HepG2 (cell line): ENCODE results near the gene TTC38. TPM values are rescaled to one million over a fixed set of nuclear protein-coding genes. Genes with fewer than 3 reads are reported as not detected.
A peak's percentile ranks its signal among the peaks of the same experiment; 100 is the strongest.

Source experiments
- CC2D1A ChIP-seq: sonication (generic); formaldehyde crosslinking; IDR thresholded peaks from 2 replicates; pipeline ENCODE4 v1.8.1; 2023; ENCODE audit warnings: mild to moderate bottlenecking, missing genetic modification reagents
- EHMT2 ChIP-seq: fragments of 200-600 bp; sonication (generic); IDR thresholded peaks from 2 replicates; pipeline ENCODE4 v1.7.0; 2017; ENCODE audit warnings: antibody characterized with exemption, low read depth, low read length, borderline replicate concordance
- FOXC1 ChIP-seq: sonication (generic); formaldehyde crosslinking; IDR thresholded peaks from 2 replicates; pipeline ENCODE4 v1.8.0; 2022; ENCODE audit warnings: mild to moderate bottlenecking, missing genetic modification reagents, borderline replicate concordance
- GZF1 ChIP-seq: sonication (generic); formaldehyde crosslinking; IDR thresholded peaks from 2 replicates; pipeline ENCODE4 v1.5.1; 2020; ENCODE audit warnings: mild to moderate bottlenecking, missing genetic modification reagents
- HMGA1 ChIP-seq: sonication (generic); formaldehyde crosslinking; conservative IDR thresholded peaks from 2 replicates; pipeline ENCODE4 v1.4.0; 2020; ENCODE audit warnings: missing genetic modification reagents
- KDM5B ChIP-seq: sonication (generic); formaldehyde crosslinking; IDR thresholded peaks from 2 replicates; pipeline ENCODE4 v1.4.0; 2020; ENCODE audit warnings: missing genetic modification reagents, mild to moderate bottlenecking, borderline replicate concordance
- MAZ ChIP-seq, 2 experiments: sonication (generic) in 1 of 2; formaldehyde crosslinking in 1 of 2; IDR thresholded peaks; 2 replicates each; pipeline versions ENCODE4 v1.5.0 to v1.6.1; 2012 to 2020; ENCODE audit warnings: low read depth in 2 of 2, mild to moderate bottlenecking in 2 of 2, borderline replicate concordance in 1 of 2, improper control_type of control experiment in 1 of 2, low read length in 1 of 2, missing genetic modification reagents in 1 of 2, moderate library complexity in 1 of 2
- MTF1 ChIP-seq: sonication (generic); formaldehyde crosslinking; IDR thresholded peaks from 2 replicates; pipeline ENCODE4 v1.5.0; 2020; ENCODE audit warnings: missing genetic modification reagents
- NR1H2 ChIP-seq: sonication (generic); formaldehyde crosslinking; IDR thresholded peaks from 2 replicates; pipeline ENCODE4 v1.8.1; 2022; ENCODE audit warnings: low read depth, missing genetic modification reagents, borderline replicate concordance
- NR2F1 ChIP-seq, 2 experiments: fragments of 450-650 bp in 1 of 2; formaldehyde crosslinking in 1 of 2; IDR thresholded peaks; 2 replicates each; pipeline versions ENCODE4 v1.5.0 to v1.6.1; 2016 to 2020; ENCODE audit warnings: mild to moderate bottlenecking in 1 of 2, missing compliant biosample characterization in 1 of 2, missing genetic modification reagents in 1 of 2, moderate library complexity in 1 of 2
- RARG ChIP-seq: sonication (generic); formaldehyde crosslinking; IDR thresholded peaks from 2 replicates; pipeline ENCODE4 v1.4.0; 2020; ENCODE audit warnings: low read depth, mild to moderate bottlenecking, missing genetic modification reagents
- ZNF124 ChIP-seq: sonication (generic); formaldehyde crosslinking; IDR thresholded peaks from 2 replicates; pipeline ENCODE4 v1.4.0; 2020; ENCODE audit warnings: missing genetic modification reagents
- ZNF251 ChIP-seq: sonication (generic); formaldehyde crosslinking; IDR thresholded peaks from 2 replicates; pipeline ENCODE4 v1.9.0; 2021; ENCODE audit warnings: mild to moderate bottlenecking, missing genetic modification reagents
- ZNF792 ChIP-seq: IDR thresholded peaks from 2 replicates; pipeline ENCODE4 v1.6.1; 2016
- polyA plus RNA-seq, 8 experiments: library from polyadenylated mRNA; depleted of rRNA in 3 of 8; stranded (reverse) in 7 of 8; unstranded in 1 of 8; fragments of >200 nt; fragmentation: Illumina TruSeq in 4 of 8; extraction: Trizol in 4 of 8; gene quantifications; 2 replicates each; pipeline versions ENCODE4 v1.2.1 to v1.2.3, GENCODE V29; 2011 to 2016; ENCODE audit warnings: low read depth in 4 of 8, missing spikeins in 1 of 8, mixed read lengths in 1 of 8; ENCODE audit not compliant: insufficient read depth in 1 of 8
- total RNA-seq, 5 experiments: library from RNA; depleted of rRNA; stranded (reverse); fragments of >200 nt; fragmentation: Illumina TruSeq; extraction: Trizol; gene quantifications; 2 replicates each; pipeline ENCODE4 v1.2.3, GENCODE V29; 2016; ENCODE audit warnings: low read depth in 1 of 5
- TF ChIP-seq, protein P1 (sequence below): sonication (generic); formaldehyde crosslinking; IDR thresholded peaks from 2 replicates; pipeline ENCODE4 v1.4.0; 2020; ENCODE audit warnings: low read depth, missing genetic modification reagents
- TF ChIP-seq, protein P2 (sequence below): sonication (generic); formaldehyde crosslinking; IDR thresholded peaks from 2 replicates; pipeline ENCODE4 v1.9.0; 2021; ENCODE audit warnings: mild to moderate bottlenecking, missing genetic modification reagents
- TF ChIP-seq, protein P3 (sequence below): IDR thresholded peaks from 2 replicates; pipeline ENCODE4 v1.6.1; 2012; ENCODE audit warnings: low read depth, low read length, improper control_type of control experiment

The TTC38 gene
- total and polyA plus RNA-seq, 2 of the 13 experiments (the other 11 are each of a cell fraction or from before 2014, with no cell fraction given) = 101 to 105 TPM

DNA sequence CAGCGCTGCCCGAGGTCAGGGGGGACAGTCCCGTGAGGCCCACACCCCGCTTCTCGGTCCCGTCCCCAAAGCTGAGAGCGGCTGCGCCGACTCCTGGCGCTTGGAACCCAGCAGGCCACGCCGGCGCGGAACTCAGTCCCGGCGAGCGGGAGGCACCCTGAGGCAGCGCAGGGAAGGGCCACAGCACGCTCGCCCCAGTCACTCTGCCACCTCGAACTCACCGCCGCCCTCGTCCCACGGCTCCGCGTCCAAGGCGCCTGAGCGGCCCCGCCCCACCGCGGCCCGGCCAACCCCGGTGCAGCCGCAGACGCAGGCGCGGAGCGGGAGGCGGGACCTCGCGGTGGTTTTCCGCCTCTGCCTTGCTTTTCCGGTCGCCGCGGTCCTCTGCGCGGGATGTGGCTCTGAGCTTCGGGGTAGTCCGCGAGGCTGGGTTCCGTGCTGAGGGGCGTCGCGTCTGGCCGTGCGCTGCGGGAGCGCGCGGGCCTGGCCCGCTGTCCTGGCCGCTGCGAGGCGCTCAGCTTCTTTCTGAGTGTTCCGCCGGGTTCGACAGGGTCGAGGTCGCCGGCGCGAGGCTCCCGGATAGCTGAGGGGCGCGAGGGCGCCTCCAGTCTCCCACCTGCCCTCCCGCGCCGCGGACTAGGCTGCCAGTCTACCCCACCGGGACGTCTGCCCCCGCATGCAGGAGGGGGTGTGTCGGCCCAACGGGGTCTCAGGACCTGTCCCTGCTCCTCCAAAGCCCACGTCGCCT is 17.6 kb upstream of the TTC38 start, which contains the start of gene CDPF1 (continued):
- peak; percentile 84; the same call in 1 of the 2 replicates for TF ChIP-seq NR1H2 (CRISPR knock-in tag)
- peak; percentile 78 for TF ChIP-seq GZF1
- TF ChIP-seq CC2D1A (CRISPR knock-in tag) = no peak
- TF ChIP-seq MAZ (IDR thresholded peaks at IDR 0.05; ENCODE audit: borderline replicate concordance, low read depth, low read length) = 0 out of 2 replicates have a peak, but pooled peaks have one; percentile 12
- TF ChIP-seq MAZ (CRISPR knock-in tag; IDR thresholded peaks at IDR 0.05; ENCODE audit: low read depth) = peak; percentile 92
- no peak for TF ChIP-seq ZNF251 (CRISPR knock-in tag)
- TF ChIP-seq ZNF792 (CRISPR knock-in tag) = peak; percentile 78; the same call in 1 of the 2 replicates
- TF ChIP-seq RARG (CRISPR knock-in tag) = no peak; the same call in 1 of the 2 replicates
- TF ChIP-seq MTF1 (CRISPR knock-in tag) = peak; percentile 71; the same call in 1 of the 2 replicates
- TF ChIP-seq ZNF124 (CRISPR knock-in tag) = no peak
- no peak for TF ChIP-seq HMGA1 (CRISPR knock-in tag)
- TF ChIP-seq NR2F1 (CRISPR knock-in tag; IDR thresholded peaks at IDR 0.05) = no peak
- TF ChIP-seq, protein P1, sequence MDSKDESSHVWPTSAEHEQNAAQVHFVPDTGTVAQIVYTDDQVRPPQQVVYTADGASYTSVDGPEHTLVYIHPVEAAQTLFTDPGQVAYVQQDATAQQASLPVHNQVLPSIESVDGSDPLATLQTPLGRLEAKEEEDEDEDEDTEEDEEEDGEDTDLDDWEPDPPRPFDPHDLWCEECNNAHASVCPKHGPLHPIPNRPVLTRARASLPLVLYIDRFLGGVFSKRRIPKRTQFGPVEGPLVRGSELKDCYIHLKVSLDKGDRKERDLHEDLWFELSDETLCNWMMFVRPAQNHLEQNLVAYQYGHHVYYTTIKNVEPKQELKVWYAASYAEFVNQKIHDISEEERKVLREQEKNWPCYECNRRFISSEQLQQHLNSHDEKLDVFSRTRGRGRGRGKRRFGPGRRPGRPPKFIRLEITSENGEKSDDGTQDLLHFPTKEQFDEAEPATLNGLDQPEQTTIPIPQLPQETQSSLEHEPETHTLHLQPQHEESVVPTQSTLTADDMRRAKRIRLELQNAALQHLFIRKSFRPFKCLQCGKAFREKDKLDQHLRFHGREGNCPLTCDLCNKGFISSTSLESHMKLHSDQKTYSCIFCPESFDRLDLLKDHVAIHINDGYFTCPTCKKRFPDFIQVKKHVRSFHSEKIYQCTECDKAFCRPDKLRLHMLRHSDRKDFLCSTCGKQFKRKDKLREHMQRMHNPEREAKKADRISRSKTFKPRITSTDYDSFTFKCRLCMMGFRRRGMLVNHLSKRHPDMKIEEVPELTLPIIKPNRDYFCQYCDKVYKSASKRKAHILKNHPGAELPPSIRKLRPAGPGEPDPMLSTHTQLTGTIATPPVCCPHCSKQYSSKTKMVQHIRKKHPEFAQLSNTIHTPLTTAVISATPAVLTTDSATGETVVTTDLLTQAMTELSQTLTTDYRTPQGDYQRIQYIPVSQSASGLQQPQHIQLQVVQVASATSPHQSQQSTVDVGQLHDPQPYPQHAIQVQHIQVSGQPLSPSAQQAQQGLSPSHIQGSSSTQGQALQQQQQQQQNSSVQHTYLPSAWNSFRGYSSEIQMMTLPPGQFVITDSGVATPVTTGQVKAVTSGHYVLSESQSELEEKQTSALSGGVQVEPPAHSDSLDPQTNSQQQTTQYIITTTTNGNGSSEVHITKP (CRISPR knock-in tag) = no peak
- peak; percentile 96 for TF ChIP-seq FOXC1 (CRISPR knock-in tag)
- TF ChIP-seq, protein P2, sequence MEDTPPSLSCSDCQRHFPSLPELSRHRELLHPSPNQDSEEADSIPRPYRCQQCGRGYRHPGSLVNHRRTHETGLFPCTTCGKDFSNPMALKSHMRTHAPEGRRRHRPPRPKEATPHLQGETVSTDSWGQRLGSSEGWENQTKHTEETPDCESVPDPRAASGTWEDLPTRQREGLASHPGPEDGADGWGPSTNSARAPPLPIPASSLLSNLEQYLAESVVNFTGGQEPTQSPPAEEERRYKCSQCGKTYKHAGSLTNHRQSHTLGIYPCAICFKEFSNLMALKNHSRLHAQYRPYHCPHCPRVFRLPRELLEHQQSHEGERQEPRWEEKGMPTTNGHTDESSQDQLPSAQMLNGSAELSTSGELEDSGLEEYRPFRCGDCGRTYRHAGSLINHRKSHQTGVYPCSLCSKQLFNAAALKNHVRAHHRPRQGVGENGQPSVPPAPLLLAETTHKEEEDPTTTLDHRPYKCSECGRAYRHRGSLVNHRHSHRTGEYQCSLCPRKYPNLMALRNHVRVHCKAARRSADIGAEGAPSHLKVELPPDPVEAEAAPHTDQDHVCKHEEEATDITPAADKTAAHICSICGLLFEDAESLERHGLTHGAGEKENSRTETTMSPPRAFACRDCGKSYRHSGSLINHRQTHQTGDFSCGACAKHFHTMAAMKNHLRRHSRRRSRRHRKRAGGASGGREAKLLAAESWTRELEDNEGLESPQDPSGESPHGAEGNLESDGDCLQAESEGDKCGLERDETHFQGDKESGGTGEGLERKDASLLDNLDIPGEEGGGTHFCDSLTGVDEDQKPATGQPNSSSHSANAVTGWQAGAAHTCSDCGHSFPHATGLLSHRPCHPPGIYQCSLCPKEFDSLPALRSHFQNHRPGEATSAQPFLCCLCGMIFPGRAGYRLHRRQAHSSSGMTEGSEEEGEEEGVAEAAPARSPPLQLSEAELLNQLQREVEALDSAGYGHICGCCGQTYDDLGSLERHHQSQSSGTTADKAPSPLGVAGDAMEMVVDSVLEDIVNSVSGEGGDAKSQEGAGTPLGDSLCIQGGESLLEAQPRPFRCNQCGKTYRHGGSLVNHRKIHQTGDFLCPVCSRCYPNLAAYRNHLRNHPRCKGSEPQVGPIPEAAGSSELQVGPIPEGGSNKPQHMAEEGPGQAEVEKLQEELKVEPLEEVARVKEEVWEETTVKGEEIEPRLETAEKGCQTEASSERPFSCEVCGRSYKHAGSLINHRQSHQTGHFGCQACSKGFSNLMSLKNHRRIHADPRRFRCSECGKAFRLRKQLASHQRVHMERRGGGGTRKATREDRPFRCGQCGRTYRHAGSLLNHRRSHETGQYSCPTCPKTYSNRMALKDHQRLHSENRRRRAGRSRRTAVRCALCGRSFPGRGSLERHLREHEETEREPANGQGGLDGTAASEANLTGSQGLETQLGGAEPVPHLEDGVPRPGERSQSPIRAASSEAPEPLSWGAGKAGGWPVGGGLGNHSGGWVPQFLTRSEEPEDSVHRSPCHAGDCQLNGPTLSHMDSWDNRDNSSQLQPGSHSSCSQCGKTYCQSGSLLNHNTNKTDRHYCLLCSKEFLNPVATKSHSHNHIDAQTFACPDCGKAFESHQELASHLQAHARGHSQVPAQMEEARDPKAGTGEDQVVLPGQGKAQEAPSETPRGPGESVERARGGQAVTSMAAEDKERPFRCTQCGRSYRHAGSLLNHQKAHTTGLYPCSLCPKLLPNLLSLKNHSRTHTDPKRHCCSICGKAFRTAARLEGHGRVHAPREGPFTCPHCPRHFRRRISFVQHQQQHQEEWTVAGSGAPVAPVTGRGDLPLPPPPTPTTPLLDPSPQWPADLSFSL (CRISPR knock-in tag) = no peak
- peak; percentile 90 for TF ChIP-seq KDM5B (CRISPR knock-in tag)
- no peak for TF ChIP-seq EHMT2
- TF ChIP-seq, protein P3, sequence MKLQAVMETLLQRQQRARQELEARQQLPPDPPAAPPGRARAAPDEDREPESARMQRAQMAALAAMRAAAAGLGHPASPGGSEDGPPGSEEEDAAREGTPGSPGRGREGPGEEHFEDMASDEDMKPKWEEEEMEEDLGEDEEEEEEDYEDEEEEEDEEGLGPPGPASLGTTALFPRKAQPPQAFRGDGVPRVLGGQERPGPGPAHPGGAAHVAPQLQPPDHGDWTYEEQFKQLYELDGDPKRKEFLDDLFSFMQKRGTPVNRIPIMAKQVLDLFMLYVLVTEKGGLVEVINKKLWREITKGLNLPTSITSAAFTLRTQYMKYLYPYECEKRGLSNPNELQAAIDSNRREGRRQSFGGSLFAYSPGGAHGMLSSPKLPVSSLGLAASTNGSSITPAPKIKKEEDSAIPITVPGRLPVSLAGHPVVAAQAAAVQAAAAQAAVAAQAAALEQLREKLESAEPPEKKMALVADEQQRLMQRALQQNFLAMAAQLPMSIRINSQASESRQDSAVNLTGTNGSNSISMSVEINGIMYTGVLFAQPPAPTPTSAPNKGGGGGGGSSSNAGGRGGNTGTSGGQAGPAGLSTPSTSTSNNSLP = no peak
